ENCODE data around the gene KIAA1191. TPM values are rescaled to one million over a fixed set of nuclear protein-coding genes. Genes with fewer than 3 reads are reported as not detected.

The KIAA1191 gene
- total RNA-seq, 3 donors from 2014 or later (not counting 1 experiment from before 2014, with no cell fraction given): 36.8 to 76.3 (median 75.7) TPM

- Histone ChIP-seq H3K4me1 (ENCODE audit: control insufficient read depth, insufficient read depth, low read length) (peaks cover 11% of the 10 kb centered on the region), H3K9me3 (ENCODE audit: control insufficient read depth, insufficient read depth, low read length) (no peaks in the 10 kb centered on the region), H3K36me3 (ENCODE audit: control insufficient read depth, insufficient read depth, low read length) (peaks cover 18% of the 10 kb centered on the region), H3K27ac (ENCODE audit: low read length) (no peak overlapping the region), H3K4me3 (ENCODE audit: low read length) (no peak overlapping the region), H3K27me3 (ENCODE audit: control insufficient read depth, insufficient read depth, low read length) (no peaks in the 10 kb centered on the region)
- DNase-seq (no peak), ATAC-seq (no peak)
- Mint-ChIP-seq H3K27me3 (ENCODE audit: low read depth in 2 of 2) (no peaks in the 10 kb centered on the region), H3K4me3 (no peak overlapping the region), H3K36me3 (no peaks in the 10 kb centered on the region), H3K27ac (no peak overlapping the region), H3K4me1 (peaks cover 0 to 5% of the 10 kb centered on the region in 2 donors), H3K9me3 (no peaks in the 10 kb centered on the region)
- TF ChIP-seq CTCF (IDR thresholded peaks at IDR 0.05): no peak
- WGBS (ENCODE audit: insufficient coverage): 98% methylated on average over 8 of the region's 9 CpGs
- intact Hi-C loops (cut with micrococcal nuclease): no loop called here
Observed at GRCh38 chr5:176394096-176394495, 32.5 kb upstream of the KIAA1191 start.

DNA sequence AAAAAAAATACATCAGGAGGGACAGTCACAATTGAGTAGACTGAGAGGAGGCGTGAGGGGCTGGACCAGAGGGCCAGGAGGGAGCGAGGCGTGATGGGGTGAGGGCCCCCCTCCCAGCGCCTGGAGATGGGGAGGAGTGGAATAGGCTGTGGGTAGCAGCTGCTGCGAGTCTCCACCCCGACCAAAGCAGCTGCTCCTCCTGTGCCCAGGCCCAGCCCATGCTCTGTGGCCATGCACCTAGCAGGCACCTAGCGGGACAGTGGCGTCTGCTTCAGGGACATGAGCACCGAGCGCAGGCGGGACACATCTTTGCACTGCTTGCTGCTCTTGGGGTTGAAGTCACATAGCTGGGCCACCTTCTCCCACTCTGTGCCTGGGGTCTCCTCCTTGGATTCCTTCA, 31.0 kb upstream of the KIAA1191 start:
- Mint-ChIP-seq H3K9me3 (no peaks in the 10 kb centered on the region), H3K36me3 (no peaks in the 10 kb centered on the region), H3K27me3 (ENCODE audit: low read depth in 2 of 2) (no peaks in the 10 kb centered on the region), H3K4me1 (peaks cover 14 to 18% of the 10 kb centered on the region in 2 donors), H3K27ac (peak overlapping the region in 1 of 2 donors; percentile 38), H3K4me3 (no peak overlapping the region)
- TF ChIP-seq CTCF (IDR thresholded peaks at IDR 0.05): no peak
- no peak for ATAC-seq
- no peak overlapping the region for H3K27ac ChIP-seq (ENCODE audit: low read length)
- H3K4me1 ChIP-seq (ENCODE audit: control insufficient read depth, insufficient read depth, low read length): peaks cover 18% of the 10 kb centered on the region
- no peak overlapping the region for H3K4me3 ChIP-seq (ENCODE audit: low read length)
- no peak for DNase-seq
- no peaks in the 10 kb centered on the region for H3K27me3 ChIP-seq (ENCODE audit: control insufficient read depth, insufficient read depth, low read length)
- H3K36me3 ChIP-seq (ENCODE audit: control insufficient read depth, insufficient read depth, low read length): peaks cover 18% of the 10 kb centered on the region
- intact Hi-C loops (cut with micrococcal nuclease): no loop called here
- H3K9me3 ChIP-seq (ENCODE audit: control insufficient read depth, insufficient read depth, low read length): no peaks in the 10 kb centered on the region
- 93% methylated on average over 11 of the region's 11 CpGs for WGBS (ENCODE audit: insufficient coverage)

DNA sequence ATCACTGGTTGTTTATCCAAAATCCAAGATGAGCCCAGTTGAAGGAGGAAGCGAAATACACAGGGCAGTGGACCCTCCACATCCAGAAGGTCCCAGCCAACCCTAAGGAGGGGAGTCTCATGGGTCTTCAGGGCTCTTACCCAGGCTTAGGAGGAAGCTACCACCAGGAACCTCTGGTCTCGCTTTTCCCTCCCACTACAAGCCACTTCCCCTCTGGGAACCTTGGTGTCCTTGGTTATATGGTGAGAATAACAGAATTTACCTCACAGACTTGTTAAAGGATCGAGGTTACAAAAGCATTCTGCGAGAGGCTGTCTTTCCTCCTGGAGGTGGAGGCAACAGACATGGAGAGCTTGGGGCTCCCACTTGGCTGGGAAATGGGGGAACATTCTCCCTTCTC, 30.4 kb upstream of the KIAA1191 start:
- Histone ChIP-seq H3K9me3 (ENCODE audit: control insufficient read depth, insufficient read depth, low read length) (no peaks in the 10 kb centered on the region), H3K27ac (ENCODE audit: low read length) (no peak overlapping the region), H3K36me3 (ENCODE audit: control insufficient read depth, insufficient read depth, low read length) (peaks cover 18% of the 10 kb centered on the region), H3K4me1 (ENCODE audit: control insufficient read depth, insufficient read depth, low read length) (peaks cover 20% of the 10 kb centered on the region), H3K27me3 (ENCODE audit: control insufficient read depth, insufficient read depth, low read length) (no peaks in the 10 kb centered on the region), H3K4me3 (ENCODE audit: low read length) (no peak overlapping the region)
- H3K27ac Mint-ChIP-seq: peak overlapping the region in 1 of 2 donors; percentile 38
- WGBS (ENCODE audit: insufficient coverage): 65% methylated on average over 3 of the region's 4 CpGs
- no peak overlapping the region for H3K4me3 Mint-ChIP-seq
- intact Hi-C loops (cut with micrococcal nuclease): no loop called here
- no peaks in the 10 kb centered on the region for H3K9me3 Mint-ChIP-seq
- no peaks in the 10 kb centered on the region for H3K27me3 Mint-ChIP-seq (ENCODE audit: low read depth in 2 of 2)
- TF ChIP-seq CTCF (IDR thresholded peaks at IDR 0.05): no peak
- ATAC-seq (no peak), DNase-seq (no peak)
- no peaks in the 10 kb centered on the region for H3K36me3 Mint-ChIP-seq
- H3K4me1 Mint-ChIP-seq: peaks cover 20 to 23% of the 10 kb centered on the region in 2 donors

DNA sequence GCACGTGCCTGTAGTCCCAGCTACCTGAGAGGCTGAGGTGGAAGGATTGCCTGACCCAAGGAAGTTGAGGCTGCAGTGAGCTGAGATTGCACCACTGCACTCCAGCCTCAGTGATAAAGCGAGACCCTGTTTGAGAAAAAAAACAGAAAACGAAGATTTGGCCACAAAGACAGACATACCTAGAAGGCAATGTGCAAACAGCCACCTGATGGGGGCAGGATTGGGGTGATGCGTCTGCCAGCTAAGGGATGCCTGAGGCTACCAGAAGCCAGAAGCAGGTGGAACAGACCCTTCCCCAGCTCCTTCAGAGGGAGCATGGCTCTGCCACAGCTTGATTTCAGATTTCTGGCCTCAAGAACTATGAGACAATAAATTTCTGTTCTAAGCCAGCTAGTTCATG, 29.9 kb upstream of the KIAA1191 start:
- 94% methylated on average over 4 of the region's 4 CpGs for WGBS (ENCODE audit: insufficient coverage)
- intact Hi-C loops (cut with micrococcal nuclease): no loop called here
- H3K9me3 Mint-ChIP-seq: no peaks in the 10 kb centered on the region
- no peaks in the 10 kb centered on the region for H3K27me3 ChIP-seq (ENCODE audit: control insufficient read depth, insufficient read depth, low read length)
- H3K36me3 Mint-ChIP-seq: no peaks in the 10 kb centered on the region
- no peak overlapping the region for H3K27ac ChIP-seq (ENCODE audit: low read length)
- H3K9me3 ChIP-seq (ENCODE audit: control insufficient read depth, insufficient read depth, low read length): no peaks in the 10 kb centered on the region
- peaks cover 25 to 29% of the 10 kb centered on the region in 2 donors for H3K4me1 Mint-ChIP-seq
- H3K4me1 ChIP-seq (ENCODE audit: control insufficient read depth, insufficient read depth, low read length): peaks cover 20% of the 10 kb centered on the region
- H3K4me3 Mint-ChIP-seq: no peak overlapping the region
- no peak overlapping the region for H3K4me3 ChIP-seq (ENCODE audit: low read length)
- peaks cover 19% of the 10 kb centered on the region for H3K36me3 ChIP-seq (ENCODE audit: control insufficient read depth, insufficient read depth, low read length)
- no peak for ATAC-seq
- no peak for TF ChIP-seq CTCF (IDR thresholded peaks at IDR 0.05)
- no peak overlapping the region for H3K27ac Mint-ChIP-seq
- DNase-seq: no peak
- H3K27me3 Mint-ChIP-seq (ENCODE audit: low read depth in 2 of 2): no peaks in the 10 kb centered on the region
